CD1c-positive myeloid dendritic cell (primary cell): ENCODE data around the gene GFM1.

Source experiments
- DNase-seq: peaks from one replicate; pipeline ENCODE4 v3.0.0-alpha.2; 2016; ENCODE audit errors: extremely low spot score

GFM1 gene

DNA sequence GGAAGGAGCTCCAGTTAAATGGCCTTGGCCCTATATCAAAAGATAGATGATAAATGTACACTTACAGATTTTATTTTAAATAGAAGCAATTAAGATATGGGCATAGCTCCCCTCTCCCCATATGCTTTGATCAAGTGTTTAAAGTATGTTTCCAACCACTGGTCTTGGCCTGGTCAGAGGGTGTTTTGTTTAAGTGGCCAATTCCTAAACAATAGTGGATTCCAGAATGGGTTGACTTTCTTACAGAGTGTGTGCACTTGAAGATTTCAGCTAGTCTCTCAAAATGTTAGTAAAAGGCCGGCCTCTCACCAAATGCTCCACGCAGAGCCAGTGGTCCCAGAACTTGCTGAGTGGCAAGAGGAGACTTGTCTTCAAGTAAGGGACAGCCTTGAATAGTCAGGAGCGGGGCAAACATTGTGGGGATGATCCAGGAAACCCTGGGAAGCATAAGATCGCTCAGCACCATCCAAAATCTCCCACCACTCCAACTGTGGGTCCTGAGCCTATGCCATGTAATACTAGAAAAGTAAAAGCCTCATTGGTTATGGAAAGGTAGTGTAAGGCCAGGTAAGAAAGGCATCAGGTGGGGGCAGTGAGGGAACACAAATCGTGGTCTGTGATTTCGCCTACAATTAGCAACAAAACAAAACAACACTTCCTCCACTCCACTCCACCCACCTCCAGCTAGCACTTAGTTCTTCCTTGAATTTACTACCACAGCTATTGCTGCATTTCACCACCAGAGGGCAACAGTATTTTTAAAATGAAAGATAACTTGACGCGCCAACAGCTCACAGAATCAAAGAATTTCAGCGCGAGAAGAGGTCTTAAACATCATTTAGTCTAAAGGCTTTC, 83.1 kb downstream of the GFM1 start:
- DNase-seq, result peak; percentile 86

DNA sequence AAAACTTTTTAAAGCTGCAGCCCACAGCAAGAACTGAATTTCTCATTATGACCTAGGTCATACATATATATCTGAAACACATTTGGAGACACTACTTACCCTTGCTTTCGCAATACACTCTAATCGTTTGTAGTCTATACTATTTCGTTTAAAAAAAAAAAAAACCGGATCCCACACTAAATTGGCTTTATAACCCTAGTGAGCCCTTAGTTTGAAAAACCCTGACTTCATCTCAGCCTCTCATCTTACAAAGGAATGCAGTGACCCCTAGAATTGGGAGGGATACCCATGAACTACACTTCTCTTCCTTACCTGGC, 83.7 kb downstream of the GFM1 start:
- DNase-seq, result no peak

DNA sequence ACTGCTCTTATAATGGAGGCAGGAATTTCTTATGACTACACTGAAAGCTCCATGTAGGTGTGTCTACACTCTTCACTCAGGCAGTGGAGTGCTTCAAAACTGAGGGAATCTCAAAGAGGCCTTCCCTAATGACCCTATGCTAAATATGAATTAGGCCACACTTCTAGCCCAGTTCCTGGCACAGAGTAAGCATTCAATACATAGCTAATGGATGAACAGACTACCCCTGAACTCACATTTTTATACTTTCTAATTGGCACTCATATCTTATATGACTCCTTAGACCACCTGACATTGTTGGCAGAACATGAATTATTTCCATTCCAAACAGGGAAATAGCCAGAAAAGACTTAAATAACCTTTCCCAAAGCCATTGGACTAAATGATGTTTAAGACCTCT, 84.5 kb downstream of the GFM1 start:
- DNase-seq, result no peak

DNA sequence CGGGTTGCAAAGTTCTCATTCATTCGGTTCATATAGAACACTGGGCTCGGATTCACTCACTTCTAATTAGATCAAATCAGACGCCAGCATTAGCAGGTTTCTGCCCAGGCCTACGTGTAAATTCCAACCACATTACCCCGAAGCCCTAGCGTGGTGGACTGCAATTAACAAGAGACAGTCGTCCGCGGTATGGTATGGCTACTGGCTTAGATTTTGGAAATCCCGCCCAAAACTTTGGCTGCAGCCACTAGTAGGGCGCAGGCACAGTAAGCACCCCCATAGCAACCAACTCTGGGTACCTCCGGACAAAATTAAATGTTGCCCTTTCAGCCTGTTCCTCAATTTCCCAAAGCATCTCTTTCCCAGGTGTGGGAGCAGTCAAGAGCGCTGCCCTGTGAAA, 87.2 kb downstream of the GFM1 start:
- DNase-seq, result no peak

DNA sequence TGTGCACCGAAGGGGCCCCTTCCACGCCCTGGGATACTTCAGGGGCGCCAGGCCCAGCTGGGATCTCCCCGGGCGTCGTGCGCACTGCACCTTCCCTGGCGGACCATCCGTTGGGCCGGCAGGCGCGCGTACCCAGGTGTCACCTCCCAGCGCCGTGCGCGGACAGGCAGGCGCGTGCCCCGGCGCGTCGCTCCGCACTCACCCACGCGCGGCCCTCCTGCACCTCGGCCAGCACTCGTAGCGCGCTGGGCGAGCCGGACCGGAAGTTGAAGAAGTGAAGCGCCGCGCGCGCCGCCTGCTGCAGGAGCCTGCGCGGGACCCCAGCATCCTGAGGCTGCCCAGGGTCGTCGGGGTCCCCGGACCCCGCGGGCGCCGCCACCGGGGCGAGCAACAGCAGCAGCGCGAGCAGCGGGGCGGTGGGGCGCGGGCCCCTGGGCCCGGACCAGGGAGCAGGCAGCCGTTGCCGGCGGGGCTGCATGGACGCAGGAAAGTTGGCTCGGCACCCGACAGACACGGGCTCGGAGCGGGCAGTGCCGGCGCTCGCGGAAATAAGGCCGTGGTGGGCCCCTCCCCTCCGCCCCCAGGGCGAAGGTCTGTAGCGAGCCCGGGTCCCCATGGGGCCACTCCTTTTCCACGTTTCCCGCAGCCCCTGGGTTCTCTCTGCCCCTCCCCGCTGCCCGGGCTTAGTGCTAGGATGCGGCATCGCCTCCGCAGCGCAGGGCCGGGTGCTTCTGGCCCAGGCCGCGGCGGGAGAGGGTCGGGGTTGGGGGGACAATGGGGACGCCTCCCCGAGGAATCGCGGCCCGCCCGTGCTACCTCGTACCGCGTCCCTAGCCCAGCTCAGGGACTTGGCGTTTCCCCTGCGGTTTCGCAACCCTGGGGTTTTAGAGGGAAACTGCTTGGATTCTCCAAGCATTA, 87.9 kb downstream of the GFM1 start, which contains the start of gene RARRES1:
TSS of gene RARRES1 (minus strand) at position 520 of the 918 bp plus-strand sequence. CDS start at position 478, 42 bp downstream.
- peak; percentile 73 for DNase-seq

DNA sequence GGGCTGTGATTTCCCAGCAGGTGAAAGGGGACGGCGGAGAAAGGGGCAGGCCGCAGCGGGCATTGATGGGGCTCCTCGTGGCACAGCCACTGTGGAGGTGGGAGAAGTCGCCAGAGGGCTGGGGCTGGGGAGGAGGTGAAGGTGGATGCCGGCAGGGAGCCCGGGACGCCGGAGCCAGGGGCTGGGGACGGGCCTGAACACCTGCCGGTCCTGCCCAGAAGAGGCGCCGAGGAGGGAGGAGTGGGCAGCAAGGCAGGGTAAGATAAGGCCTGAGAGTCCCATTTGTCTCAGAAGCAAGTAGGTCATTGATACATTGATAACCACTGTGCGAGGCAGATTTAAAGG, 88.5 kb downstream of the GFM1 start:
- DNase-seq, result no peak

DNA sequence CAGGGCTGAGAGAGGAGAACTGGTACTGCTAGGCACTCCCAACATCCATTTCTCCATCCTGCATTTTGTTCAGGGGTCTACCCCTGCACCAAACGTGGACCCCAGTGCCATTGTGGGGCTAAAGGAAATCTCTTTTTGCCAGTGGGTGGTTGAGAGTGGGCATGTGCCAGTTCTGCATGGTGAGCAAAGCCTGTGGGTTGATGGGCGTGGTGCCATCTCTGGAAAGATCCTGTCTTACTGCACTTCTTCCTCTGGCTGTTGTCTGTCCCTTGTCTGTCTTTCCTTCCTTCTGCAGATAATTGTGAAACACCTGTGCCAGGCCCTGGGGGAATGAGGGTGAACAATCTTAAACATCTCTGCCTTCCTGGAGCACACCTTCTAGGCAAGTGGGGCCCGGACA, 89.3 kb downstream of the GFM1 start:
- no peak for DNase-seq

DNA sequence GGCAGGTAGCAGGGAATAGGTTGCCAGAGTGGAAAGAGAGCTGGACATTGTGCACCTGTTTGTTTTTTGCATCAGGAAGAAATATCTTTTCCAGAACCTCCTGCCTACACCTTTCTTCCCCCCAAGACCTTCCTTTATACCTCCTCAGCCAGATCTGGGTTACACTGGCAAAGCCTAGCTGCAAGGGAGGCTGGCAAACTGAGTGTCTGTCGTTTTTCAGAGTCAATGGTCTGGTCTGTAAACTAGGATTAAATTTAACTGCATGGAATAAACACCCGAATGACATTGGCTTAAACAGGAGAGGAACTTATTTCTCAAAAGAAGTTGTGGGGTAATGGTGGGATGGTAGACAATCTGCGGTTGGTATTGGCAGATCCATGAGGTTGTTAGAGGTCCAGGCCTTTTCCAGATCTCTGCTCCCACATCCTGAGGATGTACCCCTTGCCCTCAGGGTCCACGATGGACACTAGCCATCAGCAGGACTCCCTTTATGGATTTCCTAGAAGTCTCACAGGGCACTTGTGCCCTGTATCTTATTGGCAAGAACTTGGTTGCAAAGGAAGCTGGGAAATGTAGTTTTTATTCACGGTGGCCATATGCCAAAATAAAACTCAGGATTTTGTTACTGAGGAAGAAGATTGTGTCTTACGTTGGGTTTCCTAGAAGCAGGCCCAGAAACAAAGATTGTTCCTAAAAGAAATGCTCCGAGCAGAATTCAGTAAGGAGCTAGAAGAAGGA, 91.1 kb downstream of the GFM1 start:
- no peak for DNase-seq

DNA sequence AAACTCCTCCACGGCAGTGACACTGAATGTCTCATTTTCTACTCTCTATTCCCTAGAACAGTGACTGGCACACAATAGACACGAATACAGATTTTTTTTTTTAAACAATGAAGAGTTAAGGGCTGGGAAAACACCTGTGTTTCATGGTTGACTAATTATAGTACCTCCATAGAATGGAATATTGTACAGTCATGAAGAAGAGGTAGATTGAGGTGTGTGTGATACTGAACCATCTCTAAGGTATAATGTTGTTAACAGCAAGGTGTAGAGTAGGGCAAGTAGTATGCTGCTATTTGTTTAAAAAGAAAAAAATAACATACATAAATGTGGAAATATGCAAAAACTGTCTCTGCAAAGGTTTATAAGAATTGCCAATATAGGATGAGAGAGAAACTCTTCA, 93.1 kb downstream of the GFM1 start:
- DNase-seq, result no peak

DNA sequence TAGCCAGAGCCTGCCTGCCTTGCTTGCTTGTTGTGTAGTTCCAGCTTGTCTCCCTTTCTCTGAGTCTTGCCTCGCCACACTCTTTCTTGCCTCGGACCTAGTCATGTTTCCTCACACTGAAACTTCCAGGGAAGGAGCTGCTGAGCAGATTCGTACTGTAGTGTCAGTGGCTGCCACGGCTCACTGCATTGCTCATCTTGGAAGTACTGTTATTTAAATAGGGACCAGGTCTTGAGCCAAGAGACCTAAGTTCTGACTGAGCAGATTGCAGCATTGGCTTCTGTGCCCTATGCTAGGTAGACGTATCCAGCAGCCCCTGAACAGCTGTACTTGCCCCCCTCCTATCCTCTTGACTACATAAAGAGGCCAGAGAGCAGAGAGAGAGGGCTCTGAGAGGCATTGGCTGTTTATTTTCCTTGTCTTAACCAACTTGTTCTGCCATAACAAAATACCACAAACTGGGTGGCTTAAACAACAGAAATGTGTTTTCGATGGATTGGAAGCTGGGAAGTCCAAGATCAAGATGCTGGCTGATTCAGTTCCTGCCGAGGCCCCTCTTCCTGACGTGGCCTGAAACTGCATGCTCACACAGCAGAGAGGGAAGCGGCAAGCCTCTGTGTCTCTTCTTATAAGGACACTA, 93.8 kb downstream of the GFM1 start:
- DNase-seq, result no peak

DNA sequence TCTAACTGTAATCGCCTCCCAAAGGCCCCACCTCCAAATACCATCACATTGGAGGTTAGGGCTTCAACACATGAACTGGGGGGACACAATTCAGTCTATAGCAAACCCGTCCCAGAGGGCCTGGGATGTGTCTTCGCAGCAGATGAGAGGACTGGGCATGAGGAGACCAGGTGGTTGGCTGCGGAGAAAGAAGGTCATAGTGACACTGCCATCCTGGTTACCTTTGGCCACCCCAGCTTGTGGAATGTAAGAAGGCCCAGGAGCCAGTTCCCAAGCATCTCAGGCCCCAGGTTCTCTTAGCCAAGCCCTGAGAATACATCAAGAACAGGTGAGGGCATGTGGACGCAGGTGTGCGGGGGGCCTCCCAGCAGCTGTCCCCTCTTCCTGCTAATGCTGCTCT, 94.3 kb downstream of the GFM1 start:
- DNase-seq, result no peak

DNA sequence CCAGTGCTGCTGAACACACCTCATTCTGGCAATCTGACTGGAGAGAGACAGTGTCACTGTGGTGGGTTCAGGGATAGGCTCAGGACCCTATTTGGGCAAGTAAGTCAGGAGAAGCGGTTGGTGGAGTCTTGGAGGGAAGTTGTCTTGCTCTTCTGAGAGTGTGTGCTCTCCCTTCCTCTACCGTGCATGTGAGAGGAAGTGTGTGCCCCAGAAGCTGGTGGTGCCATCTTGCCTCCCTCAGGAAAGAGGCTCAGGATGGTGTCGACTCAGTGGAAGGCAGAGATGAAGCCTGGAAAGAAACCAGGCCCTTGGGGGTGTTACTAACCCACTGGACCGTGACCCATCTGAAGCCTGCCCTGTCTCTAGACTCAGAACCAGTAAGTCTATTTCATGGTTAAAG, 94.8 kb downstream of the GFM1 start:
- DNase-seq, result no peak

DNA sequence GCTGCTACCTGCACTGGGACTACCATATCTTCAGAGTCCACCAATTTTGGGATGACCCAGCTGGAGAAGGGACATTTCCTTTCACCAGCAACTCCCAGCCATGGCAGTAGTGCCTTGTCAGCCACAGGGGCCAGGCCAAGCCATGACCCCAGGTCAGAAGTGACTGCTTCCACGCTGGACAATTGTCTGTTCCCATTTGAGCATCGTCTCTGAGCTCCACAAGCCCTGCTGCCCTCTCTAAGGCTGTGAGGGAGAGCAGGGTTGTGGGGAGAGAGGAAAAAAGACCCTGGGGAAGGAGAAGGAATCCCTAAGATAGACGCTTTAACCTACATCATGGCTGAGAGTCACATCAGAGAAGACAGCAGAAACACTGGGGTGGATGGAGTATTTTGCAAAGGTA, 95.3 kb downstream of the GFM1 start:
- no peak for DNase-seq
